Measurements from ENCODE around the gene CNTNAP2.

Gene CNTNAP2

GRCh38 chr7:147909431-147910148, 1793.0 kb downstream of the CNTNAP2 start:
- no peak for TF ChIP-seq CTCF (IDR thresholded peaks at IDR 0.05)
- no peak overlapping the region for H3K4me3 ChIP-seq
- DNase-seq (ENCODE audit: low spot score), result no peak
- H3K27ac ChIP-seq, result no peak overlapping the region

GRCh38 chr7:147911201-147911601, 1794.6 kb downstream of the CNTNAP2 start:
- Histone ChIP-seq H3K27ac (no peak overlapping the region), H3K4me3 (no peak overlapping the region)
- TF ChIP-seq CTCF (IDR thresholded peaks at IDR 0.05), result no peak
- DNase-seq (ENCODE audit: low spot score), result no peak

- no peak for TF ChIP-seq CTCF (IDR thresholded peaks at IDR 0.05)
- no peak overlapping the region for H3K4me3 ChIP-seq
- no peak overlapping the region for H3K27ac ChIP-seq
- DNase-seq (ENCODE audit: low spot score), result no peak
Measured at GRCh38 chr7:147912291-147912690, 1795.7 kb downstream of the CNTNAP2 start.

- H3K4me3 ChIP-seq, result no peak overlapping the region
- DNase-seq (ENCODE audit: low spot score), result no peak
- no peak for TF ChIP-seq CTCF (IDR thresholded peaks at IDR 0.05)
- no peak overlapping the region for H3K27ac ChIP-seq
Measured at GRCh38 chr7:147912946-147913638, 1796.5 kb downstream of the CNTNAP2 start.

GRCh38 chr7:147915781-147916180, 1799.2 kb downstream of the CNTNAP2 start:
- DNase-seq (ENCODE audit: low spot score), result no peak

GRCh38 chr7:147916573-147916972, 1800.0 kb downstream of the CNTNAP2 start:
- no peak overlapping the region for H3K27ac ChIP-seq
- H3K4me3 ChIP-seq, result no peak overlapping the region
- TF ChIP-seq CTCF (IDR thresholded peaks at IDR 0.05), result no peak
- DNase-seq (ENCODE audit: low spot score), result no peak

More at GRCh38 chr7:147915781-147916180, 1799.2 kb downstream of the CNTNAP2 start:
- TF ChIP-seq CTCF (IDR thresholded peaks at IDR 0.05), result no peak
- Histone ChIP-seq H3K27ac (no peak overlapping the region), H3K4me3 (no peak overlapping the region)

- Histone ChIP-seq H3K4me3 (no peak overlapping the region), H3K27ac (no peak overlapping the region)
- no peak for DNase-seq (ENCODE audit: low spot score)
- TF ChIP-seq CTCF (IDR thresholded peaks at IDR 0.05), result no peak
Measured at GRCh38 chr7:147923841-147924240, 1807.2 kb downstream of the CNTNAP2 start.

Measured in coronary artery (tissue), 2 donors.